HCT116 (cell line): ENCODE measurements around the gene ZBTB33. TPM values are rescaled to one million over a fixed set of nuclear protein-coding genes. Genes with fewer than 3 reads are reported as not detected.

ENCODE experiments used
- ATAC-seq: fragments of 200-7000 bp; cut with Tn5 transposase; 2 replicates; pipeline ENCODE4 v1.9.1; 2020; ENCODE audit warnings: mild to moderate bottlenecking, moderate library complexity
- BruUV-seq: library from RNA; stranded (reverse); fragments of 400-500 nt; replicated peaks from 2 replicates; lab custom pipeline; 2021; lab: Mats Ljungman, UMichigan
- CTCF ChIA-PET: fragments of 300-600 bp; sonication (Branson Sonifier 250); formaldehyde crosslinking; loops from one replicate; lab custom pipeline; 2021; ENCODE audit warnings: antibody characterized with exemption; lab: Charles Lee
- POLR2A ChIA-PET: fragments of 300-600, 350-600 bp; sonication (Branson Sonifier 250); formaldehyde crosslinking; loops from one replicate; lab custom pipeline; 2021; ENCODE audit warnings: antibody characterized with exemption; lab: Charles Lee
- RAD21 ChIA-PET, 2 experiments: fragments of 300-600 bp; sonication (Branson Sonifier 250); formaldehyde crosslinking; loops; one replicate each; lab custom pipeline; 2023; ENCODE audit warnings: low total read pairs in 2 of 2; ENCODE audit not compliant: uncharacterized antibody in 2 of 2, unreplicated experiment in 2 of 2, low non-redundant PET in 1 of 2; lab: Charles Lee
- DNase-seq: peaks from one replicate; pipeline ENCODE4 v3.0.0-alpha.2; 2010; ENCODE audit warnings: low read depth, low spot score
- H2AFZ ChIP-seq: fragments of 200-600 bp; shearing (Covaris generic), sonication (generic); 2 replicates; pipeline ENCODE4 v1.6.1; 2017; ENCODE audit warnings: low read depth, mixed run types, mixed read lengths, antibody characterized with exemption, low read length; ENCODE audit not compliant: poor library complexity, severe bottlenecking
- H3K27ac ChIP-seq: 2 replicates; pipeline ENCODE4 v1.5.1; 2012; ENCODE audit warnings: low read depth, low read length
- H3K27me3 ChIP-seq: fragments of 200-600 bp; sonication (generic); 2 replicates; pipeline ENCODE4 v1.6.1; 2016; ENCODE audit warnings: mixed run types, low read length, mixed read lengths; ENCODE audit not compliant: insufficient read depth
- H3K36me3 ChIP-seq, 2 experiments: fragments of 200-500 bp in 1 of 2; fragments of 200-600 bp in 1 of 2; sonication (Bioruptor generic) in 1 of 2; sonication (generic) in 1 of 2; 2 replicates each; pipeline versions ENCODE4 v1.5.1 to v1.6.1; 2014 to 2016; ENCODE audit warnings: low read length in 2 of 2, inconsistent platforms in 1 of 2, mixed read lengths in 1 of 2, mixed run types in 1 of 2; ENCODE audit not compliant: insufficient read depth in 2 of 2, control insufficient read depth in 1 of 2
- H3K4me1 ChIP-seq, 2 experiments: fragments of 200-600 bp in 1 of 2; sonication (generic) in 1 of 2; 2 replicates each; pipeline versions ENCODE4 v1.5.1 to v1.6.1; 2012 to 2017; ENCODE audit warnings: low read length in 2 of 2, inconsistent platforms in 1 of 2, mild to moderate bottlenecking in 1 of 2, mixed read lengths in 1 of 2, mixed run types in 1 of 2, moderate library complexity in 1 of 2; ENCODE audit not compliant: insufficient read depth in 2 of 2, control insufficient read depth in 1 of 2
- H3K4me2 ChIP-seq: fragments of 200-600 bp; sonication (generic); 2 replicates; pipeline ENCODE4 v1.6.1; 2017; ENCODE audit warnings: mixed run types, low read length, mixed read lengths
- H3K4me3 ChIP-seq, 2 experiments: fragments of 200-600 bp in 1 of 2; sonication (generic) in 1 of 2; replicated peaks in 1 of 2; 2 replicates each; pipeline ENCODE4 v1.5.1; 2011 to 2016; ENCODE audit warnings: low read length in 2 of 2, control low read depth in 1 of 2, low read depth in 1 of 2, mild to moderate bottlenecking in 1 of 2, mixed read lengths in 1 of 2, mixed run types in 1 of 2
- H3K79me2 ChIP-seq: fragments of 200-600 bp; sonication (generic); 2 replicates; pipeline ENCODE4 v1.6.1; 2017; ENCODE audit warnings: mild to moderate bottlenecking, mixed run types, low read length, moderate library complexity, mixed read lengths; ENCODE audit not compliant: insufficient read depth
- H3K9ac ChIP-seq: fragments of 200-600 bp; sonication (generic); 2 replicates; pipeline ENCODE4 v1.6.1; 2016; ENCODE audit warnings: low read length, mixed read lengths
- H3K9me2 ChIP-seq: fragments of 200-600 bp; sonication (generic), shearing (Covaris generic); 2 replicates; pipeline ENCODE4 v1.6.1; 2017; ENCODE audit warnings: mixed run types, mild to moderate bottlenecking, moderate library complexity; ENCODE audit not compliant: insufficient read depth
- H3K9me3 ChIP-seq, 2 experiments: fragments of 200-500 bp in 1 of 2; fragments of 200-600 bp in 1 of 2; sonication (Bioruptor generic) in 1 of 2; sonication (generic) in 1 of 2; 2 replicates each; pipeline ENCODE4 v1.6.1; 2014 to 2017; ENCODE audit warnings: low read length in 2 of 2, mixed read lengths in 2 of 2, inconsistent platforms in 1 of 2, low read depth in 1 of 2, mild to moderate bottlenecking in 1 of 2, mixed run types in 1 of 2, moderate library complexity in 1 of 2; ENCODE audit not compliant: control insufficient read depth in 1 of 2, insufficient read depth in 1 of 2
- H4K20me1 ChIP-seq: fragments of 200-600 bp; sonication (generic), shearing (Covaris generic); 2 replicates; pipeline ENCODE4 v1.6.1; 2017; ENCODE audit warnings: mixed run types, mild to moderate bottlenecking, moderate library complexity; ENCODE audit not compliant: insufficient read depth
- CBX3 ChIP-seq: IDR thresholded peaks from 2 replicates; pipeline ENCODE4 v1.6.1; 2012; ENCODE audit warnings: low read depth
- ELF1 ChIP-seq: IDR thresholded peaks from 2 replicates; pipeline ENCODE4 v1.6.1; 2012; ENCODE audit warnings: low read depth, borderline replicate concordance
- EZH2phosphoT487 ChIP-seq: fragments of 200-600 bp; IDR thresholded peaks from 2 replicates; pipeline ENCODE4 v1.6.1; 2018; ENCODE audit warnings: antibody characterized with exemption, borderline replicate concordance
- JUND ChIP-seq: IDR thresholded peaks from 2 replicates; pipeline ENCODE4 v1.6.1; 2012
- POLR2AphosphoS5 ChIP-seq: IDR thresholded peaks from 2 replicates; pipeline ENCODE4 v1.6.1; 2011; ENCODE audit warnings: mild to moderate bottlenecking, low read depth, low read length, moderate library complexity
- SIN3A ChIP-seq: IDR thresholded peaks from 2 replicates; pipeline ENCODE4 v1.6.1; 2012; ENCODE audit warnings: low read depth
- SRF ChIP-seq: IDR thresholded peaks from 2 replicates; pipeline ENCODE4 v1.6.1; 2012; ENCODE audit warnings: low read depth
- ZFX ChIP-seq: fragments of 450-650 bp; IDR thresholded peaks from 2 replicates; pipeline ENCODE4 v1.6.1; 2017
- intact Hi-C: fragments of 100-400 bp; cut with micrococcal nuclease; formaldehyde crosslinking; loops from 2 replicates; pipeline ENCODE4 v1.10.0; 2022
- total RNA-seq: library from RNA; stranded (reverse); gene quantifications from one replicate; pipeline ENCODE4 v1.2.1, GENCODE V29; 2021; ENCODE audit not compliant: unreplicated experiment
- TF ChIP-seq, protein P1 (sequence below): IDR thresholded peaks from 2 replicates; pipeline ENCODE4 v1.6.1; 2011; ENCODE audit warnings: mild to moderate bottlenecking, low read length, moderate library complexity; ENCODE audit not compliant: insufficient replicate concordance; ENCODE audit errors: extremely low read depth
- TF ChIP-seq, protein P2 (sequence below): IDR thresholded peaks from 2 replicates; pipeline ENCODE4 v1.6.1; 2012; ENCODE audit warnings: low read depth

ZBTB33 gene
- total RNA-seq, 1 experiment from 2014 or later: 12.3 TPM

DNA sequence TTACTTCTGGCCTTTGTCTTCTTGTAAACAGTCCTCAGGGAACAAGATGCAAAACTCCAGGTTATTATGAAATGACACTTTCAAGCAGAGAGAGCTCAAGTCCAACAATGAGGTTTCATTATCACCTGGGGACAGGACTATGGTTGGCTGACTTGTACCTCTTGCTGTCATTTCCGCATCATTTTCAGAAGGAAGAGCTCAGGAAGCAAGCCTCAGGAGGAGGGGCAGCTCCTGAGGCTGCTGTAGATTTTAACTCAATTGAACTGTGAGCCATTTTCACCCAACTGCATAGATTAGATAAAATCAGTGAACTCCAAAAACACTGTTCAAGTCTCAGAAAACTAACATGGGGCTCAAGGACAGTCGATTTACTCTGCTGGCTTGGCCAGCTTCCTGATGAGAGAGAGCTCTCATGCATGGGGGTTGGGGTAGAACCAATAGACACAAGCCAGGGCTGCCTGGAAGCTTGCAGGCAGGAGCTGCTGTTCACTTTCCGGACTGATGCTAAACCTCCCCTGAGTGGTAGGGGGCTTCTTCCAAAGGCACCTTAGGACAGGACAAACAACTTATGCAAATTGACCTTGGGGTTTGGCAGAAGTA is 37.0 kb downstream of the ZBTB33 start (continued):
- TF ChIP-seq, protein P1, sequence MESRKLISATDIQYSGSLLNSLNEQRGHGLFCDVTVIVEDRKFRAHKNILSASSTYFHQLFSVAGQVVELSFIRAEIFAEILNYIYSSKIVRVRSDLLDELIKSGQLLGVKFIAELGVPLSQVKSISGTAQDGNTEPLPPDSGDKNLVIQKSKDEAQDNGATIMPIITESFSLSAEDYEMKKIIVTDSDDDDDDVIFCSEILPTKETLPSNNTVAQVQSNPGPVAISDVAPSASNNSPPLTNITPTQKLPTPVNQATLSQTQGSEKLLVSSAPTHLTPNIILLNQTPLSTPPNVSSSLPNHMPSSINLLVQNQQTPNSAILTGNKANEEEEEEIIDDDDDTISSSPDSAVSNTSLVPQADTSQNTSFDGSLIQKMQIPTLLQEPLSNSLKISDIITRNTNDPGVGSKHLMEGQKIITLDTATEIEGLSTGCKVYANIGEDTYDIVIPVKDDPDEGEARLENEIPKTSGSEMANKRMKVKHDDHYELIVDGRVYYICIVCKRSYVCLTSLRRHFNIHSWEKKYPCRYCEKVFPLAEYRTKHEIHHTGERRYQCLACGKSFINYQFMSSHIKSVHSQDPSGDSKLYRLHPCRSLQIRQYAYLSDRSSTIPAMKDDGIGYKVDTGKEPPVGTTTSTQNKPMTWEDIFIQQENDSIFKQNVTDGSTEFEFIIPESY: no peak
- TF ChIP-seq JUND (no peak), SRF (no peak)

GRCh38 chrX:120290107-120290506 is 39.5 kb downstream of the ZBTB33 start:
- intact Hi-C loops: no loop called here
- Histone ChIP-seq H3K4me2 (no peak overlapping the region), H3K36me3 (no peaks in the 10 kb centered on the region), H3K27ac (no peak overlapping the region), H3K9me3 (no peaks in the 10 kb centered on the region), H4K20me1 (no peaks in the 10 kb centered on the region), H2AFZ (no peak overlapping the region), H3K79me2 (no peaks in the 10 kb centered on the region), H3K9ac (no peak overlapping the region), H3K9me2 (no peaks in the 10 kb centered on the region), H3K4me1 (no peaks in the 10 kb centered on the region), H3K27me3 (no peaks in the 10 kb centered on the region), H3K4me3 (no peak overlapping the region)
- DNase-seq (no peak), ATAC-seq (no peak)
- no peak for TF ChIP-seq POLR2AphosphoS5
- peak; percentile 8; the same call in 1 of the 2 replicates for TF ChIP-seq ZFX
- TF ChIP-seq ELF1: no peak
- TF ChIP-seq CBX3: no peak
- TF ChIP-seq, protein P2, sequence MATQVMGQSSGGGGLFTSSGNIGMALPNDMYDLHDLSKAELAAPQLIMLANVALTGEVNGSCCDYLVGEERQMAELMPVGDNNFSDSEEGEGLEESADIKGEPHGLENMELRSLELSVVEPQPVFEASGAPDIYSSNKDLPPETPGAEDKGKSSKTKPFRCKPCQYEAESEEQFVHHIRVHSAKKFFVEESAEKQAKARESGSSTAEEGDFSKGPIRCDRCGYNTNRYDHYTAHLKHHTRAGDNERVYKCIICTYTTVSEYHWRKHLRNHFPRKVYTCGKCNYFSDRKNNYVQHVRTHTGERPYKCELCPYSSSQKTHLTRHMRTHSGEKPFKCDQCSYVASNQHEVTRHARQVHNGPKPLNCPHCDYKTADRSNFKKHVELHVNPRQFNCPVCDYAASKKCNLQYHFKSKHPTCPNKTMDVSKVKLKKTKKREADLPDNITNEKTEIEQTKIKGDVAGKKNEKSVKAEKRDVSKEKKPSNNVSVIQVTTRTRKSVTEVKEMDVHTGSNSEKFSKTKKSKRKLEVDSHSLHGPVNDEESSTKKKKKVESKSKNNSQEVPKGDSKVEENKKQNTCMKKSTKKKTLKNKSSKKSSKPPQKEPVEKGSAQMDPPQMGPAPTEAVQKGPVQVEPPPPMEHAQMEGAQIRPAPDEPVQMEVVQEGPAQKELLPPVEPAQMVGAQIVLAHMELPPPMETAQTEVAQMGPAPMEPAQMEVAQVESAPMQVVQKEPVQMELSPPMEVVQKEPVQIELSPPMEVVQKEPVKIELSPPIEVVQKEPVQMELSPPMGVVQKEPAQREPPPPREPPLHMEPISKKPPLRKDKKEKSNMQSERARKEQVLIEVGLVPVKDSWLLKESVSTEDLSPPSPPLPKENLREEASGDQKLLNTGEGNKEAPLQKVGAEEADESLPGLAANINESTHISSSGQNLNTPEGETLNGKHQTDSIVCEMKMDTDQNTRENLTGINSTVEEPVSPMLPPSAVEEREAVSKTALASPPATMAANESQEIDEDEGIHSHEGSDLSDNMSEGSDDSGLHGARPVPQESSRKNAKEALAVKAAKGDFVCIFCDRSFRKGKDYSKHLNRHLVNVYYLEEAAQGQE: no peak
- no peak for TF ChIP-seq SIN3A
- TF ChIP-seq EZH2phosphoT487: no peak
- TF ChIP-seq JUND: no peak
- CTCF ChIA-PET: no interaction called here
- no TSS peak for BruUV-seq
- RAD21 ChIA-PET: no interaction called here
- POLR2A ChIA-PET: interaction anchor here (0.7 kb wide), 1 partner anchor 15 kb away, joined by 4 read pairs; no protein-coding TSS in a partner anchor
